NCI-H2196 treated with DMSO at 0.1 percent for 48 hours (cell line): ENCODE results near the gene KDM5A.

Experiments used
- DNase-seq: peaks from one replicate; lab custom pipeline; 2025; ENCODE audit not compliant: unreplicated experiment; lab: John Stamatoyannopoulos, UW

The KDM5A gene

DNA sequence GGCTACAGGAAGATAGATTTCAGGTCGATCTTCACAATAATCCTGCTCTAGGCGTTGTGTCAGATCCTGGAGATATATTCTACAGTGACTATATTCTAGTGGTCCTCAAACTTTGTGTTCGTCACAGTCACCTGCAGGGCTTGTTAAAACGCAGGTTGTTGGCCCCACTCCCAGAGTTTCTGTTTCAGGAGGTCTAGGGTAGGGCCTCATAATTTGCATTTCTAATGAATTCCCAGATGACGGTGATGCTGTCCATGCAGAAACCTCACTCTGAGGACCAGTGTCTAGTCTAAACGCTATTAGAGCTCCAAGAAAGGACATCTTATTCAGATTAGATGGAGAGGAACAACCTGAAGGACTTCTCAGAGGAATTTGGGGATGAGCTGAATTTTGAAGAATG is 113.3 kb downstream of the KDM5A start:
- DNase-seq = no peak

DNA sequence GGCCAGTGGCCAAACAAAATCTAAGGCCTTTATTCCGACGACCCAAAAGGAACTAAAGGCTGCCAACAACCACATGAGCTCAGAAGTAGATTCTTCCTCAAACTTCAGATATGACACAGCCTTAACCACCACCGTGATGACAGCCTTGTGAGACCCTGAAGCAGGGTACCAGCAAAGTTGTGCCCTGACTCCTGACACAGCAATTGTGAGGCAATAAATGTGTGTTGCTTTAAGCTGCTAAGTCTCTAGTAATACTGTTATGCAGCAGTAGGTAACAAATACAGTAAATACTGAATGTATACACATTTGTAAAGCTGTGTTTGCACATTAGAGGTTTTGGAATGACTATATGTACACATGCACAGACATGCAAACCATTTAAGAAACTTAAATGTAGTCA is 115.7 kb downstream of the KDM5A start:
- no peak for DNase-seq

DNA sequence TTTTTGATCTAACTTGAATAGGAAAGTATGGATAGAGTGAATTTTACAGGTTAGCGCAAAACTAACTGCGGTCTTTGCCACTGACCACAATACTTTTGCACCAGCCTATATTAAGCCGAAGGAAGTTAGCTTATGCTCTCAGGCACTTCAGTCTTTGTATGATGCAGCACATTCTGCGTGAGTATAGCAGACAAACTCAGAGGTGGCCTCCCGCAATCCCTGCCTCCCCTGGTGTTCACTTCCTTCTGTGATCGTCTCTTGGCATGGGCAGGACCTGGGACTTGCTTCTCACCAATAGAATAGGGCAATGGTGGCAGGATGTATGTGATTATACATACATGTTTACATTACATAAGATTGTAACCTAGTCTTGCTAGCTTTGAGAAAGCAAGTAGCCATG is 116.2 kb downstream of the KDM5A start:
- DNase-seq = no peak

DNA sequence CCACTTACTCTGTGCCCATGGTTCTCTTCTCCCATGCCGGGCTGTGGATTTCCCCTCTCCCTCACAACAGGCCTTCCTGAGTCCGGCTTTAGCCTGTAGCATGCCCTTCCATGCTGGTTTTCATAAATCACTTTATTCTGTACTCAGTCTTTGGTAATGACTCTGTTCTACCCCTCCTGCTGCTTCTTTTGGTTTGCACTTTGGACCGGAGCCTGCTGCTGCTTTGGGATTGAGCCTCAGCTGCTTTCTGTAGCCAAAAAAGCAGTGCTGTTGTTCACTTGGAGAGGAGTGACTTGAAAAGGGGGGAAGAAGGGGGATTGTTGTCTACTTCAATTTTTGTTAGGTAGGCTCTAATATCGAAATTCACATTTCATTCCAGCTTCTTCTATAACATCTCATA is 118.0 kb downstream of the KDM5A start:
- DNase-seq = no peak

DNA sequence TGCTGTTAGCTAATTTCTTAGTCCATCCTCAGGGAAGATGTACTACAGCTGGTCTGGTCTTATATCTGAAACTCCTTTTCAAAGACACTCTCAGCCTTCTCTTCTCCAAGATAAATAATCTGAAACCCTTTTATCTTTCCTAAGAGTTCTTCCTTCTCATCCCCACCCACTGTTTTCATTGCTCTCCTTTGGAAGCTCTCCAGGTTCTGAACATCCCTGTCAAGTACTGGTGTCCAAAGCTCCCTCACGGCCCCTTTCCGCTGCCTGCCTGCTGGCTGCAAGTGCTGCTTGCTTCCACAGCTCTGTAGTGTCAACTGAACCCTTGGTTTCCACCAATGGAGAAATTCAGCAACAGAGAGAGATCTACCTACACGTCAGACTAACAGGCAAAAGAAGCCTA is 119.9 kb downstream of the KDM5A start:
- no peak for DNase-seq

DNA sequence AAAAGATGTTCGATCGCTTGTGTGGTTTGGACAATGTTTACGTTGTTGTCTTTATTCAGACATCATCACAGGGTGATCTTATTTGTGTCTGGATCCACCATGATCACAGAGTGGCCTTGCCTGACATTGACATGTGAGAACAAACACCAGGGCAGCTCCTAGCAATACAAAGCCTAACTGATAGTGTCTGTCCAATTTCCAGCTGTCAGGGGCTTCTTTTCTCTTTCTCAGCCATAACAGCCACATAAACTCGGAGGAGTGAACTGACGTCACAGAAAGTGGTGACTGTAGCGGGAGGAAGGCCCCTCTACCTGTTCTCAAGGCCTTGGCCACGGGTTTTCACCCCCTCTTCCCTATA is 120.7 kb downstream of the KDM5A start:
- no peak for DNase-seq

DNA sequence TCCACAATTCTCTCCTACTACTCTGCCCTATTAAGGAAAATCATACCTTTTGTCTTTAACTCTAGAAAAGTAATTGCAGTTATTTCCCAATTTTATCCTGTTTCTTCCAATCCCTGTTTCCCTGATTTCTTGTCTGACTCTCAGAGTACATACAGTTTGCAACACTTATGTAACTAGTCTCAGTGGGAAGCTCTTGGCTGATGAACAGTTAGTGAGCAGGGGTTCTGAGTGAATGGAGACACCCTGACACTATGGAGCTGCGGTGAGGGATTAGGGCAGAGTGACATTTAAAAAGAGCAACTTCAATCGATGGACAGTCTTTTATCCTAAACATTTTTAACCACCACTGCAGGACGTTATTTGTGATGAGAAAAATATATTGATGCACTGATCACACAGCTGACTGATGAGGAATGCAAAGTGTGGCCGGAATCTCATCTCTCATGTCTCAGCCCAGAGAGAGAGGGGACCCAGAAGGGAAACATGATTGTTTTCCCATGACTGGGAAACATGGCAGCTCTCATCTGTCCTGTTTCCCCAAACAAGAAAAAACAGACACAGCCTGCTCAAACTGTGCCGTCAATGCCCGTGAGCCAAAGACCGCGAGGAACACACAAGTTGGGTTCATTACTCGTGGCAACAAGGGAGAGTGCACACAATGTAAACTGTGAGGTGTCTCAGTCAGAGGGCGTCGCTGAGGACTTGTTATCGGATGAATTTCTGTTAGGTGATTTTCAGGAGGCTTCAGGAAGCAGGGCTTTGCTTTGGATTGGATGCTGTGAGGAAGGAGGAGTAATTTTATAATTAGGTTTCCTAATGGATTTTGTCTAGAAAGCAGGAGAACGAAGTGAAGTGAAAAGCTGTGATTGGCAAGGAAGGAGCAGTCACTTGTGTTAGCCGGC is 121.3 kb downstream of the KDM5A start:
- no peak for DNase-seq

DNA sequence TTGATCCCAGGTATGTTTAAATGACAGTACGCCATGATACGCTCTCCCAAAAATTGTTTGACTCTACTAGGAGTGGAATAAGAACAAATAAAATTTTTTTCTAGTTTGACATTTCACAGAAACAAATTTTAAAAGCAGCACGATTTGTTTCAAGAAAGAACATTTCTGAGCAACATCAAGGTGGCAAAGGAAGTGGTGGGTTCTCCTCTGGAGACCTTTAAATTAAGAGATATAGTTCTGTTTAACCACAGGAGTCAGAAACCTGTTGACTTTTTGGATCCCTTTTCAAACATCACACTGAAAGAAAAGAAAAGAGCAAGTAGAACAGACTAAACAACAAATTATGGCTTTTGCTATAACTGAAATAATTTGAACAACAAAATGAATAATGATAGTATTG is 124.0 kb downstream of the KDM5A start:
- DNase-seq = no peak

DNA sequence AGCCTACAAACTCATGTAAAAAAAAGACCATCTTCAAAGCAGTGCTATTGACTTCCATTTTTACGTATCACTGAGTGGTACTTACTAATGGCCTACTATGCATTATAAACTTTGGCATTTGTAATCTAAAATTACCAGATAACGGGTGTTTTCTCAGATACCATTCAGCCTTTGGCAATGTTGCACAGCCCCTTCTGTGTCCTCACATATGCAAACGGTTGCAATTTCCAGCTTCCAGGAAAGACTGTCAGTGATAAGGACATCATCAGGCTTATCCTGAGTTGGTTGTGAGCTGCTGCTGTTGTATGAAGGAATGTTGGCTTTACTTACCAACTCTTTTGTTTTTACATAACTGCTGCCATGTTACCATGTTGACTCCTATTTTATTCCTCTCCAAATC is 124.9 kb downstream of the KDM5A start:
- DNase-seq = no peak

DNA sequence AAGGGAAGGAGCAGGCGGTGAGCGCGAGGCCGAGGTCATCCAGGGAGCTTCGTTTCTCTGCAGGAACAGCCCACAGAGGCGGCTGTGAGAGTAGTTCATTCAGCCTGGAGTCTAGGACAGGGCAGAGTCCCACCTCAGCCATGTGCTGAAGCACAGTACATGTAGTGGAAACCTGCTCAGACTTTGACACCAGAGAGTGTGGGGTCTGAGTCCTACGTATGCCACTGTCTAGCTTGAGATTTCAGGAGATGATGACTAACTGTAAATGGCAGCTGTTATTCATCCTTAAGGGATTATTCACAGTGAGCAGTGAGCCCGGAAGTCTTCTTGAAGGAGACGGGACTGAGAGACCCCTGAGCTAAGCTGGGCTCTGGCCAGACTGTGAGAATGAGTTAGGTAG is 125.5 kb downstream of the KDM5A start:
- DNase-seq = no peak

DNA sequence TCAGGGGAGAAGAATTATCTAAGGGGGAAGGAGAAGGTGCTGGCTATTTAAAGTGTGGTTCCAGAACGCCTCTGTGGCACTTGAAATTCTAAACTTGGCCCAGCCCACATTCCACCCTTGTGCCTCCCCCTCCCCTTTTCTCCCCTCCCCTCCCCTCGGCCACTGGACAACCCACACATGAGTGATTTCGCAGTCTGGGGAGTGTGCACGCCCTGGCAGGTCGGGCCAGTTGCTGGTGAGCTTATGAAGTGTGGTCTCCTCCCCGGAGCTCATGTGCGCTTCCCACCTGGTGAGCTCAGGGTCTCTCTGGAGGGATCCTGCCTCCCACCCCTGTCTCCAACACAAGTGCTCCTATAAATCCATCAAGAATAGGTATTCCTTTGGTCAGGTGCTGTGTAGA is 126.3 kb downstream of the KDM5A start, which contains the start of gene SLC6A13:
Gene SLC6A13 (minus strand): TSS at position 20 of the 400 bp plus-strand sequence. CDS start 2,784 bp downstream, outside the sequence.
- no peak for DNase-seq

DNA sequence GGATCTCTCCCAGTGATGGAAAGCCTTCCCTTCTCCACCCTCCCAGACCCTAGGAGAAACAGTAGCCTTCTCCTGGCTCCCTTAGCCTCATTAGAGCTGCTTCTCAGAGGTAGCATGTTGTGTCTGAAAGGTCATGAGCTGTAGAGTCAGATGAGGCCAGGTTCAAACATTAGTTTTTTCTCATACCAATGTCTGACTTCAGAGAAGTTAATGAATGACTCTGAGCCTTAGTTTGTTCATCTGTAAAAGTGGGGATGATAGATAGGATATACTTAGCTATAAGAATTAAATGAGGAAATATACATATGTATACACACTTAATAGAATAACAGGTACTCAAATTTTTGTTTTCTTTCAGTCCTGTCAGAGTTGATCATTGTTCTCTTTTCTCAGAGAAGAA is 127.0 kb downstream of the KDM5A start:
- no peak for DNase-seq

DNA sequence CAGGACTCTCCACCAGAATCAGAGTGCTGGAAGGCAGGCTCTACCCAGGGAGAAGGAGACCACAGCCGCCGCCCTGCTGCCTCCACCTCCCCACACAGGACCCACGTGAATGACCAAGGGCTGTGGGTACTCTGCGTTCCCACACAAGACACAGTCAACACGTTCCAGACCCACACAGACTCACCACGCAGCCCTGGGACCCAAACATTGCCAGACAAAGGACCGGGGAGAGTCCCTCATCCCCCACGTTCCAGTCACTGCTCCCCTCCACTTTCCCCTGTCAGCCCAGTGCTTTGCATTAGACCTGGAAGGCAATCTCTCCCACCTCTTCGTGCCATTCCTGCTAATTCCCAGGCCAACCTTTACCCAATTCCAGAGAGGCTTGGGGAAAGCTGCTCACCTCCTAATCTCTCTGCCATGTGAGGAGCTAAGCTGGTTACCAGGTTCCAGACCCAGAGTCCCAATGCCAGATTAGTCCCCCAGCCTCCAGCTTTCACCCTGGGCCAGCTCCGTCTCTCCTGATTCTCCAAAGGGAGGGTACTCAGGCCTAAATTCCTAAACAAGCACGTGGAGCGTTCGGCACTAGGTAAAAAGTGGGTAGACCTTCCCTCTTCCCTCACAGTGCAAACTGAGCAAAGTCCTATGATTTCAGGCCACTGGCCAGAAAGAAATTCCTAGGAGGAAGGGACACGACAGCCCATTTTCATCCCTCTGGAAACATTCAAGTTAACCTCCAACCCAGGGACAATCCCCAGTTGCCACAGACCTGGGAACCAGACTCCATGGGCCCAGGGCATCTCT is 131.4 kb downstream of the KDM5A start:
- DNase-seq = no peak

DNA sequence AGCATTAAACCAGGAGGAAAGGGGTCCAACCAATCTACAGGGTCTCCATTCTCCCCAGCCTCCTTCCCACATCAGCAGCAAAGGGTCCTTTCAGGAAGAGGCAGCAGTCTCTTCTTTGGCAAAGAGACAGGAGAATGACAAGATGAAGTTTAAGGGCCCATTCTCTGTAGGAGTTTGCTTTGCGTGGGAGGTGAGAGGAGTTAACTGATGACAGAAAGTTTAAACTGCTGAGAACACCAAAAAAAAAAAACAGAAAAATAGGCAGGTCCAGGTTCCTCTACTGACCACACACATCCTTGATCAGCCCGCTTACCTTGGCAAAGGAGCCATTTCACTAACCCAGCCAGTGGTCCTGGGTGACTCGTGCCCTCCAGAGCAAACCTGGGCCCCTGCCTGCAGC is 132.2 kb downstream of the KDM5A start:
- no peak for DNase-seq

DNA sequence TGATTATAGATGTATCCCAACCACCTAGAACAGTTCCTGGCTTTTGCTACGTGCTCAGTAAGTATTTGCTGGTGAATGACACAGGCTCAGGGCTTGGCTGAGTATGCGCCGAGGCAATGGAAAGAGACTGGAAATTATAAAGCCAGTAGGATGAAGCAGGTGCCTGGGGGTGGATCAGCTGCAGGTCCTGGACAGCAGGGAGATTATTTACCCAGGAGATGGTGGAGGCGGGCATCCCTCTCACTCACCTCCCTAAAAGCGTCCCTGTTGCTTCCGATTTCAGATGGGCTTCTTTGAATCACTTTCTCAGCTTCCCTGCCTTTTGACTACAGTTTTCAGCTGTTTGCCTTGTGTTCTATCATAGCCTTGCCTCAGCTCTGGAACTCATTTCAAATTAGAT is 132.9 kb downstream of the KDM5A start:
- DNase-seq = no peak

DNA sequence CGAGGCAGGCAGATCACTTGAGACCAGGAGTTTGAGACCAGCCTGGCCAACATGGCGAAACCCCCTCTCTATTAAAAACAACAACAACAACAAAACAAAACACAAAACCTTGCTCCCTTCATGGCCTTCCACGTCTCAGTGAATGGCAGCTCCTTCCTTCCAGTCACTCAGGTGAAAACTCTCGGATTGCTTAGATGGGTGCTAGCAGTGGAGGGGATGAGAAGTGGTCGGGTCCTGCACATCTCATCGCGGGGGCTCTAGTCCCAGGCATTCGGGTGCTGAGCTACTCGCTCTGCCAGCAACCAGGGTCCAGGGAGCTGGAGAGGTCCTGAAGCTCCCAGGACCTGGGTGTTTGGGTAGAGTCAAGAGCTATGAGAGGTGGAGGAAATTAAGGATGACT is 134.2 kb downstream of the KDM5A start:
- no peak for DNase-seq

DNA sequence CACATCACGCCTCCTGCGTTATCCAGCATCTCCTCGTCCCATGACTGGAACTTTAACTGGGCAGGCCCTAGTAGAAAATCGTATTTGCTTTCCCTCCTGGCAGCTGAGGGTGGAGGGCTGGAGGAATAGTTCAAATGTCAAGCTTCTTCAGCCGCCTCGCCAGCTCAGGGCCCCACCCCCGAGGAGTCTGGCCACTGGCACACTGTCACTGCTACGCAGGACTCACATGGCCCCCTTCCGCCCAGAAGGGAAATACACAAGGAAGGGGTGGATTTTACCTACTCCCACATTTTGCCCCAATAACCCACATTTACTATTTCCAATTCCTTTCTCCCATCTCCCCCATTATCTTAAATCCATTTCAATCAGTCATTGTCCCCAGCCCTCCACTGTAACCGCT is 135.1 kb downstream of the KDM5A start:
- no peak for DNase-seq

DNA sequence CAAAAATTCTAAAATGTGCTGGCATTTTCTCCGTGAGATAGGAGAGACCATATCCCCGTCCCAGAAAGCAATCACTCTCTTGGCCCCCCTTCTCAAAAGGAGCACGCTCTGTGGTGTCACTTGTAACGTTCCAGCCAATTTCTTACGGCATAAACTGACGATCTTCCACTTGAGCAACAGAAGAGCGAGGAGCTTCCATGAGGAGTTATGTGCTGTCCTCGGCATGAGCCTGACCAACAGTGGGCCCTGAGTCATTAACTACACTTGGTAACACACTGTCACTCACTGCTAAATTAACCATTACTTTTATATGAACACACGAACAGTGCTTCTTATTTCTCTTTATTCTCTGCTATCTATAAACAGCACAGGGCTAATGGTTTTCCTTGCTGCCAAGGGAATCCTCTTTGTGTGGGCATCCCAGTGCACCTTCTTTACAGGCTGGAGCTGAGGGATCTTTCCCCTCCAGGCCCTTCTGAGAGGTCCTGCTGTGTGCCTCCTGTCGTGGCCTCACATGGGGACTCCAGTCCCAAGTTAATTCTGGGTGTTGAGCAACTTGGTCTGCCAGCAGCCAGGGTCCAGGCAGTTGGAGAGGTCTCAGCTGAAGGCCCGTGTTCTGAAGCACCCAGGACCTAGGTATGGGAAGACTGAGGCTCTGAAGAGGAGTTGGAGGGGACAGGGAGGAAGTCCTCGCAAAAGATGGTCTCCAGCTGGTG is 135.8 kb downstream of the KDM5A start:
- no peak for DNase-seq

DNA sequence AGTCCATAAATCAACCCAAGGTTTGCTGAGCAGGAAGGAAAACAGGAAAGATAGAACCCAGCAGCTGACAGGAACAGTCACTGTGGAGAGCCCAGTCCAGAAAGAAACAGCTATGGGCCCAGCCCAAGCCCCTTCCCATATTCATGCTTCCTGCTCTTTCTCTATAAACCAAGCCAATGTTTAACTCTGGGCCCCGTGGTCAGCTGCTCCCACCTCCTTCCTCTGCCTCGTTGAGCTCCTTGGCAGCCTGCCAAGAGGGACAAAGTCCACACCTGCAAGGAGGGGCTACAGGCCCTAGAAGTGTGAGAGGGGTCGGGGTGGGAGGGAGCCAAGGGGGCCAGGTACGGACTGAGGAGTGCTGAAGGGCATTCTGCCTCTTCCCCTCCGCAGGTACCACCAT is 136.5 kb downstream of the KDM5A start:
- no peak for DNase-seq

DNA sequence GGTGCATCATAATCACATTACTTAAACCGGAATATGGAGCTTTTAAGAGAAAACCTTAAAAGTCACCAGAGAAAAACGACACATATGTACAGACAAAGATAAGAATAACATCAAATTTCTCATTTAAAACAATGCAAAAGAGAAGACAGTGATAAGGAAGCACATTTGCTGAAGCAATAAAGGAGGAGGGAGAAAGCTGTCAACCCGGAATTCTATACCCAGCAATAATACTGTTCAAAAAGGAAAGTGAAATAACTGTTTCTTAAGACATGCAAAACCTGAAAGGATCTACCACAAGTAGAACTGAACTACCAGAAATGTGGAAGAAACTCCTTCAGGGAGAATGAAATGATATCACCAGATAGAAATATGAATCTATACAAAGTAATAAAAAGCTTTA is 141.8 kb downstream of the KDM5A start:
- DNase-seq = no peak

DNA sequence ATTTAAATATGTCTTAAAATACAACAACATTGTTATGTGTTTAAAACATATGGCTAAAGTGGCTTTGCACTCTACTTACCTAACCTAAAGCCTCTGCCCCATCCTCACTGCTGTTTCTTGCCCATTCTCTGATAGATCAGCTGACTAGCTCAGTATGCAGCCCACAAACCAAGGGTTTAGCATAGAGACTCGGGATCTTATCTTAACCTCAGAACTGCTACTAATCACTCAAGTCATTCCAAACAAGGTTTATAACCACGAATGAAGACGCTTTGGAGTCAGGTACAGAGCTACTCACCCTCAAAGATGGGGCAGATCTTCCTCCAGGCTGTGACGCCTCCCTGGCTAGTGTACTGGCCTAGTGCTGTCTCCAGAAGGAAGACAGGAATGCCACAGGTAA is 145.7 kb downstream of the KDM5A start:
- DNase-seq = no peak

DNA sequence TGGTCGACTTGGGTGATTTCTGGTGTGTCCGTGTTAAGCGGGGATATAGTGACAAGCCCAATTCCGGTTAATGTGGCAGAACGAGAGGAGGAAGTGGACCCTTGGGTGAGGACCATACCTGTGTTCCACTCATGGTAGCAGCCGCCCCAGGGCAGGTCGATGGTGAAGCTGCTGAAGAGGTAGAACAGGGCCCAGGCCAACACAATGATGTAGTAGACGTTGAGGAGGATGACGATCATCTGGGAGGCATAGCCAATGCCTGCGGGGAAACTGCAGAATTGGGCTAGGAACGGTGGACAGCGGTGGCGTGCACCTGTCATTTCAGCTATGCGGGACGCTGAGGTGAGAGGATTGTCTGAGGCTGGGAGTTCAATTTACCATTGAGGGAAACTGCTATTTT is 146.6 kb downstream of the KDM5A start:
- no peak for DNase-seq
